GM10266 (cell line): ENCODE measurements around the gene UNC93B1.

Source experiments
- DNase-seq: peaks from one replicate; pipeline ENCODE4 v3.0.0; 2012; ENCODE audit errors: extremely low spot score
- CTCF ChIP-seq: IDR thresholded peaks from 2 replicates; pipeline ENCODE4 v1.5.1; 2012; ENCODE audit warnings: mild to moderate bottlenecking, low read depth; ENCODE audit not compliant: control insufficient read depth, insufficient read depth; ENCODE audit errors: missing control alignments

The UNC93B1 gene

DNA sequence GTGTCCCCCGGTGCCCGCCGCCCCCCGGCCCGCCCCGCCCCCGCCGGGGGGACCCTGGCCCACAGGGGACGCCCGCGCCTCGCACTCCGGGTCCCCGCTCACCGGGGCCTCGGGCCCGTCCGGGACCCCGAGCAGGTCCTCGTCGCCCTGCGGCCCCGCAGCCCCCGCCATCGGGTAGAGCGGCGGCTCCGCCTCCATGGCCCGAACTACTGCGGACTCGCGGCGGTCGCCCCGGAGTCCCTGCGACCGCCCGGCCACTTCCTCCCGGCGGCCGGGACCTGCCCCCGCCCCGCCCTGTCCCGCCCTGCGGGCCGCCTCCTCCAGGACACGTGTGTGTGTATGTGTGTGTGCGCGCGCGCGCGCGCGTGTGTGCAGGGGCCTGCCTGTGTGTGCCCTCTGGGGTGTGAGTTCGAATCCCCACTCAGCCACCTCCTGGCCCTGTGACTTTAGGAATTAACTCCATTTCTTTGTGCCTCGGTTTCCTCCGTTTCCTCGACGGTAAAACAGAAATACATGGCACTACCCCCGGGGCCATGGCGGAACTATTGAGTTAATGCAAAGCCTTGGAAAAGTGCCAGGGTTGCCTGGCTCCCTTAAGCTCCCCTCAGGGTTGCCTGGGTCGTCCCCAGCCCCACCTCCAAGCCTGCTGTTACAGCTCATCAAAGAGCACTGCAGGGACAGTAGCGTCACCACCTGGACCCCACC lies at the start of gene UNC93B1:
UNC93B1 (minus strand) TSS at position 252 of the 705 bp plus-strand sequence; CDS start at position 198, 54 bp downstream.
- DNase-seq, result peak; percentile 97
- no peak for TF ChIP-seq CTCF

- TF ChIP-seq CTCF, result no peak
Measured at GRCh38 chr11:68053117-68053516, 49.2 kb upstream of the UNC93B1 start.

DNA sequence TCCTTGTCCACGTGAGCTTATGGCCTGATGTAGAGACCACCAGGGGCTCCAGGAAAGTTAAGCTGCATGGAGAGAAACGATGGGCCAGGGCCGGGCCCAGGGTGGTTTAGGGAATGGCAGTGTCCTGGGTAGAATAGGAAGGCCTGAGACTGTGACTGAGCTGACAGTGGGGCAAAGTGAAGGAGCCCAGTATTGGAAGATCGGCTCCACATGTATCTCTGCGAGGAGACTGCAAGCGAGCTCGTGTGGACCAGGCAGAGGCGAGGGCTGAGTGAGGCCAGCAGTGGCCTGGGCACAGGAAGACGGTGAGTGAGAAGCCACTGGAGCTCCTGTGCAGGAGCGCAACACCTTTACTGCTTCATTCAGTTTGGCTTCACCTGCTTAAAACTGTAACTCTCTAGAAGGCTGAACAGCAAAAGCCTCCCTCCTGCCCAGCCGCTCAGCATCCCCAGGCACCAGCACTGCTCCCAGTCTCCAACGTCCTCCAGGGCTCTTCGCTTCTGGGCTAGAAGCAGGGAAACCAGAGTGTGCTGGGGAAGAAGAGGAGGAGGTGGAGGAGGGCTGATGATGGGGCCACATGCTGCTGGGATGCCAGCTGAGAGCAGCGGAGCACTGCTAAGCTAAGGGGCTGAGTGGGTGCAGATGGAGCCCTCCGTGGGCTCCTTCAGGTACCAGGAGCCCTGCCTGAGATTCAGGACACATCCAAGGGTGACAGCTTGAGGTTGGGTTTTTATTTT lies 48.4 kb upstream of the UNC93B1 start:
- no peak for TF ChIP-seq CTCF
- no peak for DNase-seq

More at GRCh38 chr11:68053117-68053516, 49.2 kb upstream of the UNC93B1 start:
- no peak for DNase-seq

- TF ChIP-seq CTCF, result no peak
- peak; percentile 15 for DNase-seq
Measured at GRCh38 chr11:68051191-68052136, 47.6 kb upstream of the UNC93B1 start.

DNA sequence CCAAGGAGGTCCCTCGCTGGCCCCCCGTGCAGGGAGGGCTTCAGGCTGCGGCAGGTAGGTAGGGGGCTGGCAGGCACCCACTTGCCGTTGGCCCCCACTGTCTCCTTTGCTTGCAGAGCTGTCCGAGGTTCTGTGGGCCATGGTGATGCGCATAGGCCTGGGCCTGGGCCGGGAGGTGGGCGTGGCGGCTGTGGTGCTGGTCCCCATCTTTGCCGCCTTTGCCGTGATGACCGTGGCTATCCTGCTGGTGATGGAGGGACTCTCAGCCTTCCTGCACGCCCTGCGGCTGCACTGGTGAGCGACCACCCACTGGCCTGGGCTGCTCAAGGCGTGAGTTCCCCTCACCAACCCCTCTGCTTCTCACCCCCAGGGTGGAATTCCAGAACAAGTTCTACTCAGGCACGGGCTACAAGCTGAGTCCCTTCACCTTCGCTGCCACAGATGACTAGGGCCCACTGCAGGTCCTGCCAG lies 46.5 kb upstream of the UNC93B1 start:
- DNase-seq, result peak; percentile 15
- no peak for TF ChIP-seq CTCF

DNA sequence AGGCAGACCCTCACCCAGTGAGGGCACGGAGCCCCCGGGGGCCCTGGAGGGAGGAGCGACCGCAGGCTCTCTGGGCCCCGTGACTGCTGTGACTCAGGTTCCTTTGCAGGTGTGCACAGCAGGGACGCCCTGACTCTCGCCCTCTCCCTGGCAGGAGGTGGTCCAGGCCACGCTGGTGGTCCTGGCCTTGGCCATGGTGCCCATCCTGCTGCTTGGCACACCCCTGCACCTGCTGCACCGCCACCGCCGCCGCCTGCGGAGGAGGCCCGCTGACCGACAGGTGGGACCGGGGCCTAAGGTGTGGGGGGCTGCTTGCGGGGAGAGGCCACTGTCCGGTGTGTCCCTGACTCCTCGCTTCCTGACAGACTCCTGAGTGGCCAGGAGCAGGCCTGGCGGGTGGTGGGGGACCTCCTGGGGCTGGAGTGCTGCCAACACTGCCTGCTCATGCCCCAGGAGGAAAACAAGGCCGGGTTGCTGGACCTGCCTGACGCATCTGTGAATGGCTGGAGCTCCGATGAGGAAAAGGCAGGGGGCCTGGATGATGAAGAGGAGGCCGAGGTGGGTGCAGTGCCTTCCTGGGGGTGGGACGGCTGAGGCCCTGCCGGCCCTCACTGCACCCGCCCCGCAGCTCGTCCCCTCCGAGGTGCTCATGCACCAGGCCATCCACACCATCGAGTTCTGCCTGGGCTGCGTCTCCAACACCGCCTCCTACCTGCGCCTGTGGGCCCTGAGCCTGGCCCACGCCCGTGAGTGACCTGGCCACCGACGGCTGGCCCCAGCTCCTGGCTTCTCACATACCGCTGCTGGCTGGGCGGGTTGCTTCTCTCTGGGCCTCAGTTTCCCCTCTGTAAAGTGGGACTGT lies 45.8 kb upstream of the UNC93B1 start:
- TF ChIP-seq CTCF, result no peak
- peak; percentile 24 for DNase-seq
